K562 (cell line): ENCODE measurements around the gene IGSF23. TPM values are rescaled to one million over a fixed set of nuclear protein-coding genes. Genes with fewer than 3 reads are reported as not detected.

Experiments
- ARNT ChIP-seq, 2 experiments: fragments of 450-650 bp; IDR thresholded peaks; 2 replicates each; pipeline ENCODE4 v1.6.1; 2016; ENCODE audit warnings: mild to moderate bottlenecking in 1 of 2
- CXXC5 ChIP-seq: fragments of 250-450 bp; sonication (Bioruptor Pico); IDR thresholded peaks from 2 replicates; pipeline ENCODE4 v1.8.0; 2022; ENCODE audit warnings: inconsistent platforms, mild to moderate bottlenecking, moderate library complexity
- DDX20 ChIP-seq: fragments of 450-650 bp; IDR thresholded peaks from 2 replicates; pipeline ENCODE4 v1.6.1; 2016; ENCODE audit warnings: missing genetic modification characterization, low read depth, mild to moderate bottlenecking, missing compliant biosample characterization, moderate library complexity
- MGA ChIP-seq: fragments of 450-650 bp; IDR thresholded peaks from 2 replicates; pipeline ENCODE4 v1.6.1; 2016; ENCODE audit warnings: mild to moderate bottlenecking, moderate library complexity
- PHB2 ChIP-seq: fragments of 450-650 bp; IDR thresholded peaks from 2 replicates; pipeline ENCODE4 v1.6.1; 2017; ENCODE audit warnings: low read depth
- STAT5A ChIP-seq: IDR thresholded peaks from 2 replicates; pipeline ENCODE4 v1.6.1; 2012; ENCODE audit warnings: low read length, inconsistent platforms, borderline replicate concordance
- polyA plus RNA-seq, 8 experiments: library from polyadenylated mRNA; depleted of rRNA in 4 of 8; stranded (reverse) in 5 of 8; unstranded in 3 of 8; fragments of >200 nt; fragmentation: Nextera tagmentation in 2 of 8; fragmentation: Illumina TruSeq in 1 of 8; extraction: Ambion mirVana in 2 of 8; extraction: Trizol in 1 of 8; gene quantifications; 2 replicates each; pipeline versions ENCODE4 v1.2.1 to v1.2.3, GENCODE V29; 2011 to 2014; ENCODE audit warnings: inconsistent platforms in 1 of 8, missing spikeins in 1 of 8
- total RNA-seq, 7 experiments: library from RNA; depleted of rRNA in 6 of 7; stranded (reverse); fragments of >200 nt in 6 of 7; fragmentation: Illumina TruSeq in 2 of 7; extraction: Trizol in 2 of 7; gene quantifications; 2 replicates each; pipeline versions ENCODE4 v1.2.1 to v1.2.3, GENCODE V29; 2011 to 2021; ENCODE audit warnings: low replicate concordance in 1 of 7
- TF ChIP-seq, protein P1 (sequence below): fragments of 250-450 bp; sonication (Bioruptor Pico); IDR thresholded peaks from 2 replicates; pipeline ENCODE4 v1.5.0; 2021; ENCODE audit warnings: mild to moderate bottlenecking, moderate library complexity
- TF ChIP-seq, protein P2 (sequence below), 2 experiments: IDR thresholded peaks in 1 of 2; conservative IDR thresholded peaks in 1 of 2; 2 replicates each; pipeline ENCODE4 v1.6.1; 2016; ENCODE audit warnings: low read depth in 2 of 2, mild to moderate bottlenecking in 1 of 2, missing compliant biosample characterization in 1 of 2, missing genetic modification characterization in 1 of 2, moderate library complexity in 1 of 2

The IGSF23 gene
- total and polyA plus RNA-seq, 9 of the 15 experiments (the other 6 are each of a cell fraction or from before 2014, with no cell fraction given): not detected

- 0 out of 2 replicates have a peak, but pooled peaks have one; percentile 15 for TF ChIP-seq MGA
- no peak for TF ChIP-seq DDX20 (tag)
- TF ChIP-seq CXXC5 (CRISPR knock-in tag): peak; percentile 57
- peak in 1 of 2 experiments; percentile 78; a peak in 2 of 4 replicates for TF ChIP-seq ARNT (IDR thresholded peaks at IDR 0.05)
- TF ChIP-seq STAT5A: no peak
- peak; percentile 76; the same call in 1 of the 2 replicates for TF ChIP-seq PHB2
- TF ChIP-seq, protein P1, sequence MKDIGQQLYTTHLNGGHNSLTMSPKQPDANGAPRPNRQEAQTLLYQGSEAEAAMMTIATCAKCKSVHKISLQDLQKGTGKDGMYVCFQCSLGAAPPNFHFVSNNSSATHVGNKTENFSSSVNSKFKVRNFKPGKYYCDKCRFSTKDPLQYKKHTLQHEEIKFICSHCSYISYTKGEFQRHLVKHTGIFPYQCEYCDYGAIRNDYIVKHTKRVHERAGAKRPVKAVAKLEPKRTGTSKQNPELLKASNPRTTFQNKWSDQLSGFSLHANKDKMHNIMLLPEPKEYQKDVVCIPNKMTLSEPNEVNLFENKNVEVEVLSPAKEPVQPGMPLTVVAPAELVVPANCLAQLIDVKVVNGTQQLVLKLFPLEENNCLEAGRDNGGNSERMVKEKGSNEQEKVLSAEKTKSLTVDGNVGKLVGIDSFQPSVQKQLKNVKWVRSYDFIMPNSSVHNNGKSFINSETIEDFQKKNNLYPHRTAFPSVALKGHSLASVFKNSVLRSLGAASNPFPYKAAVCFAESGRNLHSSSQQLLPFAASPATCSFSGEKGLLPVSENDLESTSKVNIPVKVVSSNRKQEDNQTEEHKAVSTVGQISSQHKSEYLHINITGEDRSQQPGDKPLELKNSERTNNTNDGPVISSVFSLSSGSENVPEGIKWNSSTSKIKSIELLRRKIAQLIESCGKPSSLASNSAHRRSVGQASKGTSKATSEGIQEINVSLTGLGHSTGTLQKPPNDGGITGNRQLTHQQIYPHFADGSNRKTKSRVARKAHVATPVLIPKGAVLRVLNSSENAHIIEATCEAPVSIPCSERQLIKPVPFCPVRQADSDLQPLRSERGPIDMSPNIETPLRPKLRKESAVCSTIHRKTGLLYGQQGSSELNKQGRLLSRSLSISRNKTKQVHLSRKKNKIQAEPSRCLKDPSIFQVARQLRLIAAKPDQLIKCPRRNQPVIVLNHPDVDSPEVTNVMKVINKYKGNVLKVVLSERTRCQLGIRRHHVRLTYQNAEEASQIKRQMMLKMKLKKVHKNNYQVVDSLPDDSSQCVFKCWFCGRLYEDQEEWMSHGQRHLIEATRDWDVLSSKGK (CRISPR knock-in tag): no peak
- TF ChIP-seq, protein P2, sequence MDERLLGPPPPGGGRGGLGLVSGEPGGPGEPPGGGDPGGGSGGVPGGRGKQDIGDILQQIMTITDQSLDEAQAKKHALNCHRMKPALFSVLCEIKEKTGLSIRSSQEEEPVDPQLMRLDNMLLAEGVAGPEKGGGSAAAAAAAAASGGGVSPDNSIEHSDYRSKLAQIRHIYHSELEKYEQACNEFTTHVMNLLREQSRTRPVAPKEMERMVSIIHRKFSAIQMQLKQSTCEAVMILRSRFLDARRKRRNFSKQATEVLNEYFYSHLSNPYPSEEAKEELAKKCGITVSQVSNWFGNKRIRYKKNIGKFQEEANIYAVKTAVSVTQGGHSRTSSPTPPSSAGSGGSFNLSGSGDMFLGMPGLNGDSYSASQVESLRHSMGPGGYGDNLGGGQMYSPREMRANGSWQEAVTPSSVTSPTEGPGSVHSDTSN (CRISPR knock-in tag; IDR thresholded peaks at IDR 0.05; ENCODE audit: low read depth): no peak
- TF ChIP-seq, protein P2 (tag; conservative IDR thresholded peaks at IDR 0.05; ENCODE audit: low read depth): no peak
Measured at GRCh38 chr19:44590245-44591059, 22.9 kb upstream of the IGSF23 start (continued).
